Fibroblast of mammary gland (primary cell): ENCODE results near the gene FUT9.
"Not testable (repeated sequence)": the region's sequence is repeated elsewhere in the genome, so short reads cannot be mapped to it uniquely, and the experiment has no call there.

Source experiments
- DNase-seq: peaks from one replicate; pipeline ENCODE4 v3.0.0-alpha.2; 2010; ENCODE audit warnings: low read depth
- H3K4me3 ChIP-seq: 2 replicates; pipeline ENCODE4 v1.5.1; 2011; ENCODE audit warnings: low read depth, mild to moderate bottlenecking, low read length, moderate library complexity; ENCODE audit not compliant: control insufficient read depth
- TF ChIP-seq, protein P1 (sequence below): conservative IDR thresholded peaks from 2 replicates; pipeline ENCODE4 v1.5.1; 2011; ENCODE audit warnings: low read depth, low read length, inconsistent platforms; ENCODE audit not compliant: control insufficient read depth, insufficient read depth

Gene FUT9

GRCh38 chr6:96235927-96236326, 220.2 kb downstream of the FUT9 start:
- TF ChIP-seq, protein P1, sequence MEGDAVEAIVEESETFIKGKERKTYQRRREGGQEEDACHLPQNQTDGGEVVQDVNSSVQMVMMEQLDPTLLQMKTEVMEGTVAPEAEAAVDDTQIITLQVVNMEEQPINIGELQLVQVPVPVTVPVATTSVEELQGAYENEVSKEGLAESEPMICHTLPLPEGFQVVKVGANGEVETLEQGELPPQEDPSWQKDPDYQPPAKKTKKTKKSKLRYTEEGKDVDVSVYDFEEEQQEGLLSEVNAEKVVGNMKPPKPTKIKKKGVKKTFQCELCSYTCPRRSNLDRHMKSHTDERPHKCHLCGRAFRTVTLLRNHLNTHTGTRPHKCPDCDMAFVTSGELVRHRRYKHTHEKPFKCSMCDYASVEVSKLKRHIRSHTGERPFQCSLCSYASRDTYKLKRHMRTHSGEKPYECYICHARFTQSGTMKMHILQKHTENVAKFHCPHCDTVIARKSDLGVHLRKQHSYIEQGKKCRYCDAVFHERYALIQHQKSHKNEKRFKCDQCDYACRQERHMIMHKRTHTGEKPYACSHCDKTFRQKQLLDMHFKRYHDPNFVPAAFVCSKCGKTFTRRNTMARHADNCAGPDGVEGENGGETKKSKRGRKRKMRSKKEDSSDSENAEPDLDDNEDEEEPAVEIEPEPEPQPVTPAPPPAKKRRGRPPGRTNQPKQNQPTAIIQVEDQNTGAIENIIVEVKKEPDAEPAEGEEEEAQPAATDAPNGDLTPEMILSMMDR: no peak
- no peak for DNase-seq

DNA sequence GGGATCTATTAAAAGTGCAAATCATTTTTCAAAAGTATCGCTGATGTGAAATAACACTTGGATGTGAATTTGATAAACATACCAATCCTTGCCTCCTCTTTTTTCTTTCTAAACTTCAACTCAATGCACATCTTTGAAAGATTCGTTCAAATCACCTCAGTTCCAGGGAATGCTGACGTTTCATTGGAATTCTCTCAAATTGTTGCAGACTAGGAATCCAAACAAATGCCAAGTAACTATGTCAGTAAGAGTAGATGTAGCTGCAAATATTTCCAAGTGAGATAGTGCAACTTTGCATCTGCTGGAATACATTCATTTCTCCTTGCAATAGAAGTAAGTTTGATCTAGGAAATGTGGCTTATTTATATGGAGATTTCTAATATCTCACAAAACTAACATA, 220.7 kb downstream of the FUT9 start:
- no peak overlapping the region for H3K4me3 ChIP-seq
- TF ChIP-seq, protein P1: no peak
- no peak for DNase-seq

More at GRCh38 chr6:96235927-96236326, 220.2 kb downstream of the FUT9 start:
- no peak overlapping the region for H3K4me3 ChIP-seq

DNA sequence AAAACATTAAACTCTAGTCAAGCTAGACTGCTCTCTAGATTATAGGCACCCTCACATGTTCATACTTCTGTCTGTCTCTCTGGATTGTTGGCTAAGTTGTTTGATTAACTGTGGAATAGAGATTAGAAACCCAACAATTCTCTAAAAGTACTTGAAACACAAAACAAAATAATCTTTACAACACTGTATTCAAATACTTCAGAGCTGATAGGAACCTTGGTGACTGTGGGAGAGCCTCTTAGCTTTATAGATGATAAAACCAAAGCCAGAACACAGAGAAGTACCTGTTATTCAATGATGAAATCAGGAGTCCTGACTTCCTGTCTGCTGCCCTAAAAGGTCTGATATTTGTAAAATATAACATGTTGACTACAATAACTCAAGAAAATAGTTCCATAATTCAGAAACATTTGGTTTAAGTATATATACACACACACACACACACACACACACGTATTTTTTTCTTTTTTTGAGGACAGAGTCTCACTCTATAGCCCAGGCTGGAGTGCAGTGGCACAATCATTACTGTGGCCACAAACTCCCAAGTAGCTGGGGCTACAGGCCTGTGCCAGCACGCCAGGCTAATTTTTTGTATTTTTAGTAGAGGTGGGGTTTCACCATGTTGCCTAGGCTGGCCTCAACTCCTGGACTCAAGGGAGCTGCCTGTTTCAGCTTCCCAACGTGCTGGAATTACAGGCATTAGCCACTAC, 222.0 kb downstream of the FUT9 start:
- TF ChIP-seq, protein P1: no peak
- H3K4me3 ChIP-seq: no peak overlapping the region
- DNase-seq: no peak

- DNase-seq: no peak
- H3K4me3 ChIP-seq: no peak overlapping the region
- TF ChIP-seq, protein P1: no peak
Measured at GRCh38 chr6:96246563-96246962, 230.8 kb downstream of the FUT9 start.

- TF ChIP-seq, protein P1: no peak
- no peak overlapping the region for H3K4me3 ChIP-seq
- DNase-seq: no peak
Measured at GRCh38 chr6:96249755-96250154, 234.0 kb downstream of the FUT9 start.

- TF ChIP-seq, protein P1: no peak
- no peak for DNase-seq
Measured at GRCh38 chr6:96257751-96258150, 242.0 kb downstream of the FUT9 start.

GRCh38 chr6:96260787-96261430, 245.1 kb downstream of the FUT9 start:
- H3K4me3 ChIP-seq, DNase-seq: not testable (repeated sequence)

More at GRCh38 chr6:96257751-96258150, 242.0 kb downstream of the FUT9 start:
- H3K4me3 ChIP-seq: no peak overlapping the region
